NCI-H2227 (cell line): ENCODE measurements around the gene BTBD9.
"Not testable (repeated sequence)": the region's sequence is repeated elsewhere in the genome, so short reads cannot be mapped to it uniquely, and the experiment has no call there.

Experiments used
- DNase-seq: peaks from one replicate; lab custom pipeline; 2025; ENCODE audit not compliant: unreplicated experiment; lab: John Stamatoyannopoulos, UW

The BTBD9 gene

DNA sequence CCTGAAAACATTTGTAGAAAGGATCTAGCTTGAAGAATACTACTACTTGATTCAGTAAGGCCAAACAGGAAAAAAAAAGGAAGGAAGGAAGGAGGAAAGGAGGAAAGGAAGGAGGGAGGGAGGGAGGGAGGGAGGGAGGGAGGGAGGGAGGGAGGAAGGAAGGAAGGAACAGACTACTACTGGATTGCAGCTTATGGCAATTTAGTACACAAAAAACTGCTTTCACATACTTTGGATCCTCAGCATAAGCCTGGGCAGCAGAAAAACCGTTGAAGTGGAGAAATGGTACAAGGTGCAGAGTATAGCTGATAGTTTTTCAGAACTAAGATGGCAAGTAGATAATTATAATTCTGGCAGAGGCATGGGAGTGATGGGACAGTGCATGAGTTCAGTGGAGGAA, 201.6 kb downstream of the BTBD9 start:
- DNase-seq: no peak

DNA sequence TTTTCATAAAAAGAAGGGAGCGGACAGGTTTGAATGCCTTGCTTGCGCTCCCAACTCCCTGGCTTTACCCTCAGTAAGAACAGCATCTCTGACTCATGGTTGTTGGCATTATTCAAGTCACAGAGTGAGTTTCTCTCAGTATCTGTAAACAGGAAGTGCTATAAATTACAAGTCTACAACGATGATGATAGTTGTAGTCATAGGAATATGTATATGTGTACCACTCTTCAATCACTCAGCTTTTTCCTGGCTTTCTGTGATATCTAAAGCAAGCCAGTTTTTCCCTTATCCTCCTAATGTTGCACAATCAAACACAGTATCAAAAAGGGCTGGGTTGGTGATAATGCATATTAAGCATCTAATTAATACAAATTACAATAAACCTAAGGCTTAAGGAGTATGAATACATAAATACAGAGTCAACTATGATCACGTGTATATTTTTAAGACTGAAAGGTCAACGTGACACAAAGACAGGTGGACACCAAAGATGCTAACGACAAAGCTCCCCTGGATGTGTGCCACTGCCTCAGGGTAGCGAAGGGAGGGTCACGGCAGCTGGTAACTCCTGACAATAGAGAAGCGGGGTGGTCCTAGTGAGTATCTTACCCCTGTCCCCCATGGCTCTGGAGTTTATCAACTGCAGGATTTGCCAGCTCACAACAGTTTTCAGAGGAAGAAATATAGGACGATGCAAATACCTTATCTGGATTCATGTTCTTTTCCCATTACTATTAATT, 202.8 kb downstream of the BTBD9 start:
- DNase-seq: no peak

DNA sequence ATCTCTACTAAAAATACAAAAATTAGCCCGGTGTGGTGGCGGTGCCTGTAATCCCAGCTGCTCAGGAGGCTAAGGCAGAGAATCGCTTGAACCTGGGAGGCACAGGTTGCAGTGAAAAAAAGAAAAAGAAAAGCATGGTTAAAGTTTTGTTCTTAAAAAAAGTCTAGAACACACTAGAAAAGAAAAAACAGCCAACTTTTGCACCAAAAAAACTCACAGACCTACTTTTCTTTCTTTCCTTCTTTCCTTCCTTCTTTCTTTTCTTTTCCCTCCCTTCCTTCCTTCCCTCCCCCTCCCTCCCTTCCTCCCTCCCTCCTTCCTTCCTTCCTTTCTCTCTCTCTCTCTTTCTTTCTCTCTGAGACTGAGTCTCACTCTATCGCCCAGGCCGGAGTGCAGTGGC, 204.4 kb downstream of the BTBD9 start:
- no peak for DNase-seq

DNA sequence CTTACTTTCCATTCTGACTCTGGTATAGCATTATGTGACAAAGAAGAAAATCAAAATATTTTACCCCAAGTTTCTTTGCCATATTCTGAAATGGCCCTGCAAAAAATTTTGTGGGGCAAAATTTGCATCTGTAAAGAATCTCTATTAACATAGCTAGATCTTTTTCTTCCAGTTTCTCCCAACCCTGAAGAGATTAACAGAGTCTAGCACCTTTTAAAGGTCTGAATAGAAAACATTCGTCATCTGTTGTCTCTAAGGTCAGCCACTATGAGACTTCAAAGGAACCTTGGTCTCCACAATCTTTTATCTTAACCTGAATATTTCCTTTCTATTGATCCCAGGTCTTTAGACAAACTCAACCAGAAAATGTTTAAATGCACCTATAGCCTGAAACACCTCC, 205.7 kb downstream of the BTBD9 start:
- DNase-seq: no peak

DNA sequence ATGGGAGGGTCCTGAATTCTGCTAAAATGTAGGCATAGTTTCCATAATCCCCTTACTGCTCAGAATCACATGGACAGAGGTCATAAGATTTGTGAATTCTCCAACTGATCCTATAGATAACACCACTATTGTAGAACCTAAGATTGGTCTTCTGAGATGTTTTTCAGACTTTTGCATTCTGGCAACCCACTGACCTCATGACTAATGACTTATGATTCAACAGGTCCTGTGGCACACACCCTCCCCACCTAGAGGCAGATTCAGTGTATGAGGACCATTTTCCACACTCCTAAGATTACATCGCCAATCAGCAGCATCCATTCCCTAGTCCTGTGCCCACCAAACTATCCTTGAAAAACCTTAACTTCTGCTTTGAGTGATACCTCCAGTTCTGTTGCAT, 207.2 kb downstream of the BTBD9 start:
- no peak for DNase-seq

DNA sequence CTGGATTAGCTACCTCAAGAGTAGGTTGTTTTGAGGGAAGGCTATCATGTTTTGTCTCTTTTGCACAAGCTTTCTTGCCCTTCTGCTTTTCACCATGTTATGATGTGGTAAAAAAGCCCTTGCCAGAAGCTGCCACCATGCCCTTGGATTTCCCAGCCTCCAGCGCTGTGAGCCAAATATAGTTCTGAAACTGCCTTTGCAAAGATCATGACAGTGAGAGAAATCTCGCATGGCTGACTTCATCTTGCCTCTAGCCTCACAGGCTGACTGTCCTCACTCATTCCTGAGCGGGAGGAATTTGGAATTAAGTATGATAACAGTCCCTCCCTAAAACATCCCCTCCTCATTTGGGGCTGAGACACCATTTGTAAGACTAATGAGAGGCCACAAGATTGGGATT, 207.7 kb downstream of the BTBD9 start:
- no peak for DNase-seq

DNA sequence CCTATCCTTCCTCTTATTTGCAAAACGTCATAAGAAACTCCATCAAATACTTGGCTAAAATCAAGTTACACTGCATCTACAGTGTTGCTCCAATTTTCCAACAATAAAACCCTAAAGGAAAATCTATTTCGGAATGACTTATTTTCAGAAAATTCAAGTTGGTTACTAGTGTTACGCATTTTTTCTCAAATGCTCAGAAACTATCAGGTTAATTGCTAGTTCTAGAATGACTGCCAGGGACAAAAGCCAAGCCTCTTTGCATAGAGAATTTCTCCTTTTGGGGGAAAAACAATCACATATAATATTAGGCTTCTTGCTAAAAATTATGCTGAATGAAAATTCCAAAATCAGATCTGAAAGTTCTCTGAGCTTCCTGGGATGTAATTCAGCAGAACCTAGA, 210.2 kb downstream of the BTBD9 start:
- no peak for DNase-seq

DNA sequence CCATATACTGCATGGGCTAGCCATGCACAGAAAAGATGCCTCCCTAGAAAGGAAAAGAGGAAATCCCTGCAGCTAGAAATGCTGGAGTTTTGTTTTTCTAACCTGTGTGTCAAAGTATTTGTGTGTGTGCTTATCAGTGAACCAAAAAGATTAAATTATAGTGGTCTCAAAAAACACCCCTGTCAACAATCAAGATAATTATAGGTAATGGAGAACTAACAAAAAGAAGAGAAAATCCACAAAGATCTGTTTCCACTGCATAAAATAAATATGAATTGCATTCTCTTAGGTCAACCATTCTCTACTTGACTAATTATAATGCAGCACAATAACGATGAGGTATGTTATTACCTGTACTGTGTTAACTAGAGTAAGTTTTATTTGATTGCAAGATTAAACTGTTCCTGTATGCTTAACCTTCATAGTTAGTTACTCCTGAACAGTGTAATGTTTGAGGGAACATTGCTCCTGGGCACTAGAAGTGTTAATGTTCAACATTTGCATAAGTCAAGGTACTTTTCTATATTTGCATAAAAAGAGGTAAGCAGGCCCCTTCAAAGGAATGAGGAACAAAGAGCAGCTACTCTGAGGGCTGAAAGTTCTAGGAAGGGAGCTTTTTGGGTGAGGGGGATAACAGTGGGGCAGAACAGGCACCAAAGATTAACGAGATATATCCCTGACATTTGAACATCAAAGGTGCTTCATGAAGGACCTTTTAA, 212.1 kb downstream of the BTBD9 start:
- peak; percentile 71 for DNase-seq

DNA sequence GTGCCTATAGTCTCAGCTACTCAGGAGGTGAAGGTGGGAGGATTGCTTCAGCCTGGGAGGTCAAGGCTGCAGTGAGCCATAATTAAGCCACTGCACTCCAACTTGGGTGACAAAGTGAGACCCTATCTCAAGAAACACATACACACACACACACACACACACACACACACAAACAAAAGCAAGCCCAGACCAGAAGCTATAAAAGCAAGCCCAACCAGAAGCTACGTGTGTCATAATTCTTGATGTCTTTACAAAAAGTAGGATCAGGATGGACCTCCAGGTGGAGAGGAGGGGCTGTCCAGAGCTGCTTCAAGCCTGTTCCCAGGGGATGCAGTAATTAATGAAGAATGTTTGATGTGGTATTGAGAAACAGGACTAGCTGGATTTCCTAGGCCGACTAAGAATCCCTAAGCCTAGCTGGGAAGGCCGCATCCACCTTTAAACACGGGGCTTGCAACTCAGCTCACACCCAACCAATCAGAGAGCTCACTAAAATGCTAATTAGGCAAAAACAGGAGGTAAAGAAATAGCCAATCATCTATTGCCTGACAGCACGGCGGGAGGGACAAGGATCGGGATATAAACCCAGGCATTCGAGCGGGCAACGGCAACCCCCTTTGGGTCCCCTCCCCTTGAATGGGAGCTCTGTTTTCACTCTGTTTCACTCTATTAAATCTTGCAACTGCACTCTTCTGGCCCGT, 213.8 kb downstream of the BTBD9 start:
- DNase-seq: not testable (repeated sequence)

DNA sequence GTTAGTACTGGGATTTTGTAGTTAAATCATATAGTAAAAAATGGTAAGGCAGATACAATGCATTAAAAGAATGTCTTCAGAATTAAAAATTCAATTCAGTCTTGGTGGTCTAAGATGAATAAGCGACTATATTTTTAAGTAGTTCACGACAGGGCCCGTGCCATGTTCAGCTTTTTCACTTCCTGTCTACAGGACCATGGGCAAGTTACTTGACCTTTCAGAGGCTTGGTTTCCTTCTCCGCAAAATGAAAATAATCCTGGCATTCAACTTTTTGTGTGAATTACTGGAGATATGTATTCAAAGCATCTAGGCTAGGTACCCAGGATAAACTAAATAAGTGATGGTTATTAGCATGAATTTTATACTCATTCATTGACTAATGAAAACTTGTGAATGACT, 216.0 kb downstream of the BTBD9 start:
- no peak for DNase-seq

DNA sequence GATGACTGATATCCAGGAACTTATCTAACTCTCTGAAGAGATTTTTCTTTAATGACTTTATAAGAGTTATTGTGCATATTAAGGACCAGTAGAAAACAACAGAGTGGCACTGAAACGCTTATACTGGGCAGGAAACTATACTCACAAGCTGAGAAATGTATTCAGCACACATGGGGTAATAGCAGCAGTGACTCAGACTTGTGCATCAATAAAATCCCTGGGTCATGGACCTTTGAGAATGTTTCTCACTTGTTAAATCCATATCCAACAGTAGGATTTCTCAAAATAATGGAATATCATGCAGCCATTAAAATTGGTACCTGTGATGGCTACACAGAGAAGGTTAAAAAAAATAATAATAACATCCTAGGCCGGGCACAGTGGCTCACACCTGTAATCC, 219.5 kb downstream of the BTBD9 start:
- DNase-seq: no peak

DNA sequence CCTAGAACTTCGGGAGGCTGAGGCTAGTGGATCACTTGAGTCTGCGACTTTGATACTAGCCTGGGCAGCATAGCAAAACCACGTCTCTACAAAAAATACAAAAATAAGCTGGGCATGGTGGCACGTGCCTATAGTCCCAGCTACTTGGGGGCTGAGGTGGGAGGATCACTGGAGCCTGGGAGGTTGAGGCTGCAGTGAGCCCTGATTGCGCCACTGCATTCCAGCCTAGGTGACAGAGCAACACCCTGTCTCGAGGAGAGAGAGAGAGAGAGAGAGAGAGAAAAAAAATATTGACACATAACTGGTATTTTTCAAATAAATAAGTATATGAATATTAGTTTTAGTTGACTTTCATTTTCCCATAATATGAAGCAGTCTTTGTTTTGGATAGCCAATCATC, 222.2 kb downstream of the BTBD9 start:
- DNase-seq: no peak

DNA sequence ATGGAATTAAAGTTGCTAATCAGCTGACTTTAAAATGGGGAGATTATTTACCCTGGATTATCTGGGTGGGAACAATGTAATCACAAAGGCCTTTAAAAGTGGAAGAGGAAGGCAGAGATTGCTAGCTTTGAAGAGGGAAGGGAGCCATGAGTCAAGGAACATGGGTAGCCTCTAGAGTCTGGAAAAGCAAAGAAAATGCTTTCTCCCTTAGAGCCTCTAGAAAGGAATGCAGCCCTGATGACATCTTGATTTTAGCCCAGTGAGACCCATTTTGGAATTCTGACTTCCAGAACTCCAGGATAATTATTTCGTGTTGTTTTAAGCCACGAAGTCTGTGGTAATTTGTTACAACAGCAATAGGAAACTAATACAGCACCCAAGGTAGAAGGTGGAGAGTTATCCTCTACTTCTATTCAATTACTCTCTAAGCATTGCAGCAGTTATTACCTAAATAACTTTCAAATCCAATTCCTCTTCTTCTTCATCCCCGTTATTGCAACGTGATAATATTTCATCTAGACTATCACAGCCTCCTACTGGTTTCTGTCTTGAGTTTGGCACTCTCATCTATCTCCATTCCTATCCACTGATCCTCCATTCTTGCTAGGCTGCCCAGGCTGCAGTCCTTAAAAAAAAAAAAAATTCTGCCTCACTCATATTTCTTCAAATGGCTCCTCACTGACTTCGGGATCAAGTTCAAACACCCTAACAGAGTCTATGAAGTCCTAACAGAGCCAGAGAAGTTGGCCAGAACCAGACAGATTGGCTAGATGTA, 224.3 kb downstream of the BTBD9 start:
- no peak for DNase-seq

DNA sequence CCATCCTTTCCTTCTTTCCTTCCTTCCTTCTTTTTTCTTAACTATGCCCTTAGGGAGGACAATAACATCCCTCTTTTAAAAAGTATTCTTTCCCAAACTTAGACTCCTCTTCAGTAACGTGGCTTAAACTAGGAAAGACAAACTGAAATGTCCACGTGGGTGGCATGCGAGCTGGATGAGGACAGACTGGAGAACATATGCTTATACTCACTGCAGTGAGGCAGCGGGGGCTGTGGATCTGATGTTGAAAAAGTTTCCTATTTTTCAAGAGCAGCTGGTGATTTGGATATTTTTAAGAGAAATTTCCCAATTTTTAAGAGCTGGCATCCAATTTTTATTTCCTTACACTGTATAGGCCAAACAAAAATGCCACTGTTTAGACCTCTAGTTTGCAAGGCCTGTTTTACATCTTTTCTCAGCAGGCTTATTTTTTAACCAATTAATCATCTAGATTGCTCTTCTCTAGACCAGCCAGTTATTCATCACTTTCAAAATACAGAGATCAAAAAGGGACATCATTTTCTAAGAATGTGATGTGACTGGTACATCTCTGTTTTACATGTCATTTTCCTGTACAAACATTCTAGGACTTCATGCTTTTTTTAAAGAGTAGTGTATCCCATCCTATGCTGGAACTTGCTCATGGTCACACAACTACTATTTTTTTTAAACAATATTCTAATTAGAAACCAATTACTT, 226.5 kb downstream of the BTBD9 start:
- DNase-seq: no peak

DNA sequence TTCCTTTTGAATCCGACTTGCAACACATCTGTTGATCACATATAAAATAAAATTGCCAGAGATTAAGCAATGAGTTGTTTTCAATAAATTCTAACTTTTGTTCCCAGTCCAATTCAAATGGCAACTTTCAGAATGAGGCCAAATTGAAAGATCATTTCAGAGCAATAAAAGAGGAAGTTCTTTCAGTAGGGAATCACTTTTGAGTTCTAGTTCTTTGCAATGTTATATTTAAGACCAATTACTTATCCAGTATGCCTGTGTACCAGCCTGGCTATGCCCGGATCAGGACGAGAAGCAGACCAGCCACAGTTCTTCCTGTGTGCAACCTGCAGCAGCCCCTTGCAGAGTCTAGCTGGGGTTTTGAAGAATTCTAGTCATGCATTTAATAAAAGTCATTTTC, 232.5 kb downstream of the BTBD9 start:
- DNase-seq: no peak

DNA sequence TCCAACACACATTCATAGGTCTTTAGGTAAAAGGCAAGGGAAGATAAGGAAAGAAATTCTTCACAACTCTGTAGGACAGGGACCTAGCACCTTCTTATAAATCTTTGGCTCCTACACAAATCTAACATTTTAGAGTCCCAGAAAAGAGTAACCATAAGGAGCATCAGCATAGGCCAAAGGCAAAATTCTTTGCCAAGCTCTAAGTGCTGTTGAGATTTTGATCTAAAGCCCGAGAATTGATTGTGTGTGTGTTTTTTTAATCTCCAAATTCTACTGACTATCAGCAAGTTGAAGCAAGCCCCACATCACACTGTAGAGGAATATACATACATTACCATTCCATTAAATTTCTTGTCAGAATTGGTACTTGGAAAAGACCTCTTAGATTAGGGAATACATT, 233.6 kb downstream of the BTBD9 start:
- no peak for DNase-seq

DNA sequence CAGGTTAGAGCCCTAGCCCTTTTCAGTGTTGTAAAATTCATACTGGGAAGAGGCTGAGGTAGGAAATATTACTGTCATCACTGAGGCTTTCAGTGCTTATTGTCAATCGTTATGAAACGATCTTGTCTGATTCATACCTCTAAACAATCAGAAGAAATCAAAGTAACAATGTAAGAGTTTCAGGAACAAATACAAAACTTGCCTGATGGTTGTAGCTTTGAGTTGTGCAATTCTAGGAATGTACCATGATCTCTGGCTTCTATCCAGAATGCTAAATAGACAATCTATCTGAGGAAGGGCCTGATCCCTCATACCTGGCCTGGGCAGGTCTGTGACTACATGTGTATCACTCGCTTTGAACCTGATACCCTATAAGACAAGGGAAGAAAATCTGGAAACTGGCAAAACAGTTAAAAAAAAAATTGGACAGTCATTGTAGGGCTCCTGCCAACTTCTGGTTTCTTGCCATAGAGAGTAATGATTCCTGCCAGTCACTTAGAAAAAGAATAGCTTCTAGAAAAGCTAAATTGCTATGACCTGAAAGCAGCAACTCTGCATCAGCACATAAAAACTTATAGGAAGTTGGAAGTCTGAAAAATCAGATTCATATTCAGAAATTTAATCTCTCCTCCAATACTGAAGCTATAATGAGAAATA, 234.7 kb downstream of the BTBD9 start:
- DNase-seq: no peak

DNA sequence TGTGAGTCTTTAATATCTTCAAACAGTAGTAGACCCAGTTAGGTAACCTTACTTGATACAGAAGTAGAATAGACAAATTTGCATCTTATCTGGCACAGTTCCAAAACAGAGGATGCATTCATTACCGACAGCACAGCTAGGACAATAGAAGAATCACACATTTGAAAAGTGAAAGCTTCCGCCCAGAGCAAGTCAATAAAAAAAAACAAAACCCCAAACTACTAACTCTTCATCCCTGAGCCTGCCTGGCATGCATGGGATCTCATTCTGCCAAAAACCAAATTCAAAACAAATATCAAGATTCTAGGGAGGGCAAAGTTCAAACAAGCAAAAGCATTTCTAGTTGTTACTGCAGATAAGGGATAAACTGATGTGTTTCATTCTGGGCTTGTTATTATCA, 235.4 kb downstream of the BTBD9 start:
- DNase-seq: peak; percentile 24

DNA sequence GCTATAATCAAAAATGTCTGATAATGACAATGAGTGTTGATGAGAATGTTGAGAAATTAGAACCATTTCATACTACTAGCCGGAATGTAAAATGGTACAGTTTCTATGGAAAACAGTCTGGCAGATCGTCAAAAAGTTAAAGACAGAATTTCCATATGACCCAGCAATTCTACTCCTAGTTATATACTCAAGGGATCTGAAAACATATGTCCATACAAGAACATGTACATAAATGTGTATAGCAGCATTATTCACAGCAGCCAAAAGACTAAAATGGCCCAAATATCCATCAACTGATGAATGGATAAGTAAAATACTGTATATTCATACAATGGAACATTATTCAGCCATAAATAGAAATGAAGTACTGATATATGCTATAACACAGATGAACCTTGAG, 236.2 kb downstream of the BTBD9 start:
- no peak for DNase-seq

DNA sequence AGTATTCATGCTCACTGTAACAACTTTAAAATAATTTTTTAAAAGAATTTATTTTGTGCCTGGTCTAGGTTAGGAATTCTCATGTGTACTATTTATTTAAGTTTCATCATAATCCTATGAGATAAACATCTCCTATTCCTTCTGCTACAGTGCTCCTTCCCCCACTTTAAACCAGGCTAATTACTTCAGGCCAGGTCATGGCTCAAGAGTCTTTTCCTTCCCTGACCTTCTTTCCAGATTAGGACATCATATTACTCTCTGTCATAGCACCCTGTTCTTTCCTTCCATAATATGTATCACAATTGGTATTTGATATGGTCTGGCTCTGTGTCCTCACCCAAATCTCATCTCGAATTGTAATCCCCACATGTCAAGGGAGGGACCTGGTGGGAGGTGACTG, 239.0 kb downstream of the BTBD9 start:
- DNase-seq: no peak
